Activated CD8-positive, alpha-beta T cell treated with anti-CD3 and anti-CD28 coated beads for 36 hours (primary cell): ENCODE measurements around the gene CATSPERD. TPM values are rescaled to one million over a fixed set of nuclear protein-coding genes. Genes with fewer than 3 reads are reported as not detected.

ENCODE experiments used
- ATAC-seq: fragments of 200-7000 bp; cut with Tn5 transposase; one replicate; pipeline ENCODE4 v1.10.0; 2021; ENCODE audit warnings: mild to moderate bottlenecking, moderate library complexity
- CTCF ChIA-PET: fragments of 350-600 bp; sonication (Branson Sonifier 250); formaldehyde crosslinking; loops from one replicate; lab custom pipeline; 2021; ENCODE audit warnings: antibody characterized with exemption; lab: Charles Lee
- POLR2A ChIA-PET: fragments of 350-600 bp; sonication (Branson Sonifier 250); formaldehyde crosslinking; loops from one replicate; lab custom pipeline; 2021; ENCODE audit warnings: antibody characterized with exemption; lab: Charles Lee
- DNase-seq: peaks from one replicate; pipeline ENCODE4 v3.0.0-alpha.2; 2020
- H3K27ac Mint-ChIP-seq: one replicate; pipeline ENCODE4 v1.8.0; 2021; ENCODE audit warnings: mild to moderate bottlenecking, mixed read lengths
- H3K27me3 Mint-ChIP-seq: one replicate; pipeline ENCODE4 v1.8.0; 2021; ENCODE audit warnings: mixed read lengths
- H3K36me3 Mint-ChIP-seq: one replicate; pipeline ENCODE4 v1.8.0; 2021; ENCODE audit warnings: low read depth, mixed read lengths
- H3K4me1 Mint-ChIP-seq: one replicate; pipeline ENCODE4 v1.8.0; 2021; ENCODE audit warnings: low read depth, mixed read lengths
- H3K4me3 Mint-ChIP-seq: one replicate; pipeline ENCODE4 v1.8.0; 2021; ENCODE audit warnings: mild to moderate bottlenecking, moderate library complexity, mixed read lengths
- H3K9me3 Mint-ChIP-seq: one replicate; pipeline ENCODE4 v1.8.0; 2021; ENCODE audit warnings: mixed read lengths
- intact Hi-C: fragments of 100-400 bp; cut with micrococcal nuclease; formaldehyde crosslinking; loops from one replicate; pipeline ENCODE4 v1.10.0; 2022
- total RNA-seq, 2 experiments: library from RNA; stranded (reverse); gene quantifications; one replicate each; pipeline ENCODE4 v1.2.3, GENCODE V29; 2021
- TF ChIP-seq, protein P1 (sequence below): fragments of 200-600 bp; IDR thresholded peaks from one replicate; pipeline ENCODE4 v1.8.0; 2022; ENCODE audit warnings: antibody characterized with exemption, mild to moderate bottlenecking

The CATSPERD gene
- total RNA-seq, 2 experiments from 2014 or later, result not detected

- Mint-ChIP-seq H3K27ac (no peak overlapping the region), H3K9me3 (no peaks in the 10 kb centered on the region), H3K36me3 (no peaks in the 10 kb centered on the region), H3K27me3 (peaks cover 18% of the 10 kb centered on the region), H3K4me1 (peaks cover 22% of the 10 kb centered on the region), H3K4me3 (peak overlapping the region; percentile 52)
- ChIA-PET CTCF (interaction anchor here (1.4 to 1.6 kb wide), 2 partner anchors 22 to 217 kb away, joined by 4 to 8 read pairs; no protein-coding TSS in a partner anchor), POLR2A (no interaction called here)
- DNase-seq, result peak; percentile 73
- ATAC-seq, result no peak
- TF ChIP-seq, protein P1, sequence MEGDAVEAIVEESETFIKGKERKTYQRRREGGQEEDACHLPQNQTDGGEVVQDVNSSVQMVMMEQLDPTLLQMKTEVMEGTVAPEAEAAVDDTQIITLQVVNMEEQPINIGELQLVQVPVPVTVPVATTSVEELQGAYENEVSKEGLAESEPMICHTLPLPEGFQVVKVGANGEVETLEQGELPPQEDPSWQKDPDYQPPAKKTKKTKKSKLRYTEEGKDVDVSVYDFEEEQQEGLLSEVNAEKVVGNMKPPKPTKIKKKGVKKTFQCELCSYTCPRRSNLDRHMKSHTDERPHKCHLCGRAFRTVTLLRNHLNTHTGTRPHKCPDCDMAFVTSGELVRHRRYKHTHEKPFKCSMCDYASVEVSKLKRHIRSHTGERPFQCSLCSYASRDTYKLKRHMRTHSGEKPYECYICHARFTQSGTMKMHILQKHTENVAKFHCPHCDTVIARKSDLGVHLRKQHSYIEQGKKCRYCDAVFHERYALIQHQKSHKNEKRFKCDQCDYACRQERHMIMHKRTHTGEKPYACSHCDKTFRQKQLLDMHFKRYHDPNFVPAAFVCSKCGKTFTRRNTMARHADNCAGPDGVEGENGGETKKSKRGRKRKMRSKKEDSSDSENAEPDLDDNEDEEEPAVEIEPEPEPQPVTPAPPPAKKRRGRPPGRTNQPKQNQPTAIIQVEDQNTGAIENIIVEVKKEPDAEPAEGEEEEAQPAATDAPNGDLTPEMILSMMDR, result peak; percentile 63
- intact Hi-C loops, result loop anchor here (10.0 kb wide), 1 partner anchor 99 kb away; the partner anchor contains the start of genes NDUFA11 and VMAC
These were observed 85.2 kb downstream of the CATSPERD start for GRCh38 chr19:5805462-5806132.

DNA sequence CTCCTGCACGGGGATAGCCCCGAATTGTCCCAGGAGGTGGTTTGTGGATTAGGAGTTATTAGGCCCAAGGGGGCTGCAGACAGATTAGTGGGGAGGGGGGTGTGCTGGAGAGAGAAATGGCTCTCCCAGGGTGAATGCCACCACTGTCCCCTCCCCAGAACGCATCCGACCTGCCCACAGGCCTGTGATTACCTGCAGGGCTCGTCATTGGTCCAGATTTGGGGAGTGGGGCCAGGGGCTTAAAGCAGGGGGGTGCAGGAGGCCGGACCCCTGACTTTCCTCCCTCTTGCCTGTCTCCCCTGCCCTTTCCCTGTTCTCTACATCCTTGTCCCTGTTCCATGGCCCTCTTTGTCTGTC is 85.7 kb downstream of the CATSPERD start:
- intact Hi-C loops, result loop anchor here (10.0 kb wide), 1 partner anchor 99 kb away; the partner anchor contains the start of genes NDUFA11 and VMAC
- Mint-ChIP-seq H3K9me3 (no peaks in the 10 kb centered on the region), H3K27me3 (peaks cover 13% of the 10 kb centered on the region), H3K36me3 (no peaks in the 10 kb centered on the region), H3K4me1 (peaks cover 22% of the 10 kb centered on the region), H3K4me3 (no peak overlapping the region), H3K27ac (no peak overlapping the region)
- TF ChIP-seq, protein P1, result peak; percentile 44
- ChIA-PET POLR2A (no interaction called here), CTCF (interaction anchor here (1.1 to 1.6 kb wide), 3 partner anchors 22 to 216 kb away, joined by 3 to 8 read pairs (median 4); no protein-coding TSS in a partner anchor)
- ATAC-seq (no peak), DNase-seq (no peak)

- intact Hi-C loops, result loop anchor here (10.0 kb wide), 1 partner anchor 98 kb away; the partner anchor contains the start of genes NDUFA11 and VMAC
- H3K4me1 Mint-ChIP-seq, result peaks cover 19% of the 10 kb centered on the region
- no peak for DNase-seq
- H3K27ac Mint-ChIP-seq, result no peak overlapping the region
- ChIA-PET CTCF (interaction anchor here (1.1 to 1.6 kb wide), 4 partner anchors 21 to 216 kb away, joined by 3 to 8 read pairs (median 4); no protein-coding TSS in a partner anchor), POLR2A (no interaction called here)
- ATAC-seq, result no peak
- TF ChIP-seq, protein P1, result no peak
- no peaks in the 10 kb centered on the region for H3K9me3 Mint-ChIP-seq
- no peaks in the 10 kb centered on the region for H3K36me3 Mint-ChIP-seq
- no peak overlapping the region for H3K4me3 Mint-ChIP-seq
- peaks cover 9% of the 10 kb centered on the region for H3K27me3 Mint-ChIP-seq
These were observed 86.5 kb downstream of the CATSPERD start for GRCh38 chr19:5806905-5807304.

DNA sequence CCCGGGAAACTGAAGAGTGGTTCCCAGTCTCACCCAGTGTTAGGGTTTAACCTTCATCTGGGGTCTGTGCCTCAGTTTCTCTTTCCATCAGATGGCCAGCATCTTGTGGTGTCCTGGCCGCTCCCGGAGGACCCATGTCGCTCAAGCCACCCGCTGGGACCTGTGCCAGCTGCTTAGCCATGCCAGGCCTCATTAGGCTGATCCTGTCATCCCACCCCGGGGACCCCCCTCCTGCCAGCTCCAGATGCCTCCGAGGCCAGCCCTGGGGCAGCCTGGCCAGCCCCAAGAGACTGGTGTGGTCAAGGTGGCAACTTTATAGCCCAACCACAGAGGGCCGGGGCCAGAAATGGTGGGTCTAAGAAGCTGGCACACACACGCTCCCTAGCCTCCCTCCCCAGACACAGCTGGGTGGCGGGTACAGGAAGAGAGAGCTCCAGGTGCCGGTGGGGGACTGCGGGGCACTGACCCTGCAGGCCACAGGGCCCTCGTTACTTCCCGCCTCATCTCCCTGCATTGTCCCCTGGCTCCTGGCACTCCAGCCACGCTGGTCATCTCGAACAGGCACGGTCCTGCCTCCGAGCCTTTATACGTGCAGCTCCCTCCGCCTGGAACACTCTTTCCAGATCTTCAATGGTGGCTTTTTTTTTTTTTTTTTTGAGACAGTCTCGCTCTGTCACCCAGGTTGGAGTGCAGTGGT is 87.8 kb downstream of the CATSPERD start:
- CTCF ChIA-PET, result interaction anchor here (0.8 to 1.9 kb wide), 5 partner anchors 15 to 221 kb away, joined by 3 to 8 read pairs (median 3); no protein-coding TSS in a partner anchor
- Mint-ChIP-seq H3K27ac (no peak overlapping the region), H3K9me3 (no peaks in the 10 kb centered on the region), H3K36me3 (no peaks in the 10 kb centered on the region), H3K4me1 (peaks cover 12% of the 10 kb centered on the region), H3K27me3 (peaks cover 6% of the 10 kb centered on the region), H3K4me3 (no peak overlapping the region)
- ATAC-seq (no peak), DNase-seq (no peak)
- intact Hi-C loops, result loop anchor here (10.0 kb wide), 1 partner anchor 97 kb away; the partner anchor contains the start of genes NDUFA11 and VMAC
- TF ChIP-seq, protein P1, result no peak
- POLR2A ChIA-PET, result interaction anchor here (0.6 to 1.0 kb wide), 2 partner anchors 20 to 96 kb away, joined by 3 read pairs; no protein-coding TSS in a partner anchor
